GM21526 (cell line): ENCODE measurements around the gene GNG2.

ENCODE experiments used
- ATAC-seq: cut with Tn5 transposase; IDR thresholded peaks from one replicate; pipeline ENCODE4 v1.9.1; 2021; ENCODE audit warnings: moderate library complexity; ENCODE audit not compliant: unreplicated experiment, low FRiP score

The GNG2 gene

GRCh38 chr14:51938137-51938536, 77.7 kb downstream of the GNG2 start:
- no peak for ATAC-seq

GRCh38 chr14:51938821-51939220, 78.4 kb downstream of the GNG2 start:
- no peak for ATAC-seq

GRCh38 chr14:51939226-51939625, 78.8 kb downstream of the GNG2 start:
- no peak for ATAC-seq

GRCh38 chr14:51939755-51940301, 79.4 kb downstream of the GNG2 start:
- ATAC-seq = no peak

GRCh38 chr14:51942971-51943370, 82.6 kb downstream of the GNG2 start:
- no peak for ATAC-seq

- ATAC-seq = no peak
These were observed 89.6 kb downstream of the GNG2 start for GRCh38 chr14:51950007-51950406.

- no peak for ATAC-seq
These were observed 91.2 kb downstream of the GNG2 start for GRCh38 chr14:51951656-51952055.

GRCh38 chr14:51954031-51954430, 93.6 kb downstream of the GNG2 start:
- no peak for ATAC-seq

- no peak for ATAC-seq
These were observed 94.2 kb downstream of the GNG2 start for GRCh38 chr14:51954657-51955056.

GRCh38 chr14:51957950-51958349, 97.5 kb downstream of the GNG2 start:
- ATAC-seq = no peak

GRCh38 chr14:51959928-51960327, 99.5 kb downstream of the GNG2 start:
- ATAC-seq = no peak

GRCh38 chr14:51960866-51961265, 100.5 kb downstream of the GNG2 start:
- no peak for ATAC-seq

- no peak for ATAC-seq
These were observed 102.3 kb downstream of the GNG2 start for GRCh38 chr14:51962711-51963110.

GRCh38 chr14:51963286-51963685, 102.9 kb downstream of the GNG2 start:
- no peak for ATAC-seq

- ATAC-seq = no peak
These were observed 107.1 kb downstream of the GNG2 start for GRCh38 chr14:51967521-51967920.

- no peak for ATAC-seq
These were observed 109.6 kb downstream of the GNG2 start for GRCh38 chr14:51969852-51970540.

- ATAC-seq = no peak
These were observed 112.2 kb downstream of the GNG2 start for GRCh38 chr14:51972566-51972965.

GRCh38 chr14:51977075-51977474, 116.7 kb downstream of the GNG2 start:
- no peak for ATAC-seq

GRCh38 chr14:51978681-51979085, 118.3 kb downstream of the GNG2 start:
- ATAC-seq = no peak

- ATAC-seq = no peak
These were observed 118.8 kb downstream of the GNG2 start for GRCh38 chr14:51979088-51979709.

GRCh38 chr14:51981218-51981854, 120.9 kb downstream of the GNG2 start:
- no peak for ATAC-seq

GRCh38 chr14:51988221-51988620, 127.8 kb downstream of the GNG2 start:
- ATAC-seq = no peak
